Duodenal mucosa (tissue), 2 donors: ENCODE data around the gene TOR2A.

Source experiments
- H3K27ac ChIP-seq: one replicate; pipeline ENCODE4 v1.7.0; 2013; ENCODE audit warnings: low read depth, low read length
- H3K27me3 ChIP-seq, 2 donors: one replicate each; pipeline ENCODE4 v1.7.0; 2013; ENCODE audit warnings: low read length in 2 of 2, control low read depth in 1 of 2; ENCODE audit not compliant: insufficient read depth in 2 of 2, control insufficient read depth in 1 of 2
- H3K36me3 ChIP-seq, 2 donors: one replicate each; pipeline ENCODE4 v1.7.0; 2013; ENCODE audit warnings: low read length in 2 of 2, control low read depth in 1 of 2; ENCODE audit not compliant: insufficient read depth in 2 of 2, control insufficient read depth in 1 of 2
- H3K4me1 ChIP-seq, 2 donors: one replicate each; pipeline ENCODE4 v1.7.0; 2013; ENCODE audit warnings: low read length in 2 of 2, control low read depth in 1 of 2; ENCODE audit not compliant: insufficient read depth in 2 of 2, control insufficient read depth in 1 of 2
- H3K4me3 ChIP-seq, 2 donors: one replicate each; pipeline ENCODE4 v1.7.0; 2013; ENCODE audit warnings: low read length in 2 of 2, low read depth in 1 of 2
- H3K9ac ChIP-seq, 2 donors: one replicate each; pipeline ENCODE4 v1.7.0; 2013; ENCODE audit warnings: low read length in 2 of 2, low read depth in 1 of 2
- H3K9me3 ChIP-seq, 2 donors: one replicate each; pipeline ENCODE4 v1.7.0; 2013; ENCODE audit warnings: low read length in 2 of 2, control low read depth in 1 of 2; ENCODE audit not compliant: control insufficient read depth in 1 of 2

TOR2A gene

GRCh38 chr9:127700594-127701255, 34.4 kb downstream of the TOR2A start:
- Histone ChIP-seq H3K9ac (no peak overlapping the region), H3K4me1 (peaks cover 0 to 4% of the 10 kb centered on the region in 2 donors), H3K27ac (no peak overlapping the region), H3K27me3 (no peaks in the 10 kb centered on the region), H3K9me3 (no peaks in the 10 kb centered on the region), H3K36me3 (no peaks in the 10 kb centered on the region), H3K4me3 (no peak overlapping the region)

- peaks cover 0 to 8% of the 10 kb centered on the region in 2 donors for H3K4me1 ChIP-seq
- H3K36me3 ChIP-seq: no peaks in the 10 kb centered on the region
- no peak overlapping the region for H3K4me3 ChIP-seq
- H3K9me3 ChIP-seq: no peaks in the 10 kb centered on the region
- H3K9ac ChIP-seq: no peak overlapping the region
- no peaks in the 10 kb centered on the region for H3K27me3 ChIP-seq
- H3K27ac ChIP-seq: no peak overlapping the region
Measured at GRCh38 chr9:127700140-127700539, 35.0 kb downstream of the TOR2A start.

- Histone ChIP-seq H3K9ac (peak overlapping the region; percentile 38 to 58), H3K27ac (peak overlapping the region; percentile 64), H3K36me3 (no peaks in the 10 kb centered on the region), H3K27me3 (no peaks in the 10 kb centered on the region), H3K9me3 (no peaks in the 10 kb centered on the region), H3K4me1 (peaks cover 0 to 8% of the 10 kb centered on the region in 2 donors), H3K4me3 (peak overlapping the region; percentile 10 to 51)
Measured at GRCh38 chr9:127698985-127699670, 36.0 kb downstream of the TOR2A start.

- no peak overlapping the region for H3K27ac ChIP-seq
- peaks cover 0 to 8% of the 10 kb centered on the region in 2 donors for H3K4me1 ChIP-seq
- no peak overlapping the region for H3K4me3 ChIP-seq
- H3K27me3 ChIP-seq: no peaks in the 10 kb centered on the region
- no peak overlapping the region for H3K9ac ChIP-seq
- H3K36me3 ChIP-seq: no peaks in the 10 kb centered on the region
- H3K9me3 ChIP-seq: no peaks in the 10 kb centered on the region
Measured at GRCh38 chr9:127698386-127698785, 36.7 kb downstream of the TOR2A start.

GRCh38 chr9:127697575-127697974, 37.5 kb downstream of the TOR2A start:
- no peaks in the 10 kb centered on the region for H3K9me3 ChIP-seq

GRCh38 chr9:127694890-127695720, 40.0 kb downstream of the TOR2A start:
- Histone ChIP-seq H3K27ac (no peak overlapping the region), H3K9me3 (no peaks in the 10 kb centered on the region), H3K4me3 (no peak overlapping the region), H3K9ac (no peak overlapping the region), H3K27me3 (no peaks in the 10 kb centered on the region), H3K36me3 (peaks cover 0 to 4% of the 10 kb centered on the region in 2 donors), H3K4me1 (peaks cover 0 to 8% of the 10 kb centered on the region in 2 donors)

More at GRCh38 chr9:127697575-127697974, 37.5 kb downstream of the TOR2A start:
- no peaks in the 10 kb centered on the region for H3K27me3 ChIP-seq
- no peak overlapping the region for H3K9ac ChIP-seq
- H3K4me1 ChIP-seq: peaks cover 0 to 8% of the 10 kb centered on the region in 2 donors
- H3K4me3 ChIP-seq: no peak overlapping the region
- H3K27ac ChIP-seq: no peak overlapping the region
- H3K36me3 ChIP-seq: no peaks in the 10 kb centered on the region

GRCh38 chr9:127693697-127694096, 41.4 kb downstream of the TOR2A start:
- Histone ChIP-seq H3K27me3 (no peaks in the 10 kb centered on the region), H3K4me1 (peaks cover 0 to 4% of the 10 kb centered on the region in 2 donors), H3K9me3 (no peaks in the 10 kb centered on the region), H3K9ac (no peak overlapping the region), H3K4me3 (no peak overlapping the region), H3K27ac (no peak overlapping the region), H3K36me3 (peaks cover 0 to 4% of the 10 kb centered on the region in 2 donors)

- Histone ChIP-seq H3K27me3 (no peaks in the 10 kb centered on the region), H3K4me3 (no peak overlapping the region), H3K36me3 (peaks cover 0 to 4% of the 10 kb centered on the region in 2 donors), H3K9me3 (no peaks in the 10 kb centered on the region), H3K4me1 (peaks cover 0 to 4% of the 10 kb centered on the region in 2 donors), H3K27ac (no peak overlapping the region), H3K9ac (no peak overlapping the region)
Measured at GRCh38 chr9:127693143-127693542, 42.0 kb downstream of the TOR2A start.

GRCh38 chr9:127692071-127692470, 43.0 kb downstream of the TOR2A start:
- Histone ChIP-seq H3K27me3 (no peaks in the 10 kb centered on the region), H3K4me3 (no peak overlapping the region), H3K4me1 (peaks cover 0 to 4% of the 10 kb centered on the region in 2 donors), H3K27ac (no peak overlapping the region), H3K9me3 (no peaks in the 10 kb centered on the region), H3K9ac (no peak overlapping the region), H3K36me3 (peaks cover 0 to 4% of the 10 kb centered on the region in 2 donors)

GRCh38 chr9:127690735-127691134, 44.4 kb downstream of the TOR2A start:
- Histone ChIP-seq H3K9ac (no peak overlapping the region), H3K9me3 (no peaks in the 10 kb centered on the region), H3K27me3 (no peaks in the 10 kb centered on the region), H3K4me1 (peaks cover 0 to 4% of the 10 kb centered on the region in 2 donors), H3K36me3 (peaks cover 0 to 9% of the 10 kb centered on the region in 2 donors), H3K4me3 (no peak overlapping the region), H3K27ac (no peak overlapping the region)
